ENCODE data around the gene MICU1.

DNA sequence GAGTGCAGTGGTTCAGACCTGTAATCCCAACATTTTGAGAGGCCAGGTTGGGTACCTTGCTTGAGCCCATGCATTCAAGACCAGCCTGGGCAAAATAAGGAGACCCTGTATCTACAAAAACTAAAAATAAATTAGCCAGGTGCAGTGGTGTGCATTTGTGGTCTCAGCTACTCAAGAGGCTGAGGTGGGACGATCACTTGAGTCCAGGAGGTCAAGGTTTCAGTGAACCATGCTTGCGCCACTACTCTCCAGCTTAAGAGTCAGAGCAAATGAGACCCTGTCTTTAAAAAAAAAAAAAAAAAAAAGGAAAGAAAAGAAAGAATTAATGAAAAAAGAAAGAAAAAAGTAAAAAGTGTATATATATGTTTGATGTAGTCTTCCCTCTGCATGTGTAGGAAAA, 24.7 kb downstream of the MICU1 start:
- TF ChIP-seq, protein P1, sequence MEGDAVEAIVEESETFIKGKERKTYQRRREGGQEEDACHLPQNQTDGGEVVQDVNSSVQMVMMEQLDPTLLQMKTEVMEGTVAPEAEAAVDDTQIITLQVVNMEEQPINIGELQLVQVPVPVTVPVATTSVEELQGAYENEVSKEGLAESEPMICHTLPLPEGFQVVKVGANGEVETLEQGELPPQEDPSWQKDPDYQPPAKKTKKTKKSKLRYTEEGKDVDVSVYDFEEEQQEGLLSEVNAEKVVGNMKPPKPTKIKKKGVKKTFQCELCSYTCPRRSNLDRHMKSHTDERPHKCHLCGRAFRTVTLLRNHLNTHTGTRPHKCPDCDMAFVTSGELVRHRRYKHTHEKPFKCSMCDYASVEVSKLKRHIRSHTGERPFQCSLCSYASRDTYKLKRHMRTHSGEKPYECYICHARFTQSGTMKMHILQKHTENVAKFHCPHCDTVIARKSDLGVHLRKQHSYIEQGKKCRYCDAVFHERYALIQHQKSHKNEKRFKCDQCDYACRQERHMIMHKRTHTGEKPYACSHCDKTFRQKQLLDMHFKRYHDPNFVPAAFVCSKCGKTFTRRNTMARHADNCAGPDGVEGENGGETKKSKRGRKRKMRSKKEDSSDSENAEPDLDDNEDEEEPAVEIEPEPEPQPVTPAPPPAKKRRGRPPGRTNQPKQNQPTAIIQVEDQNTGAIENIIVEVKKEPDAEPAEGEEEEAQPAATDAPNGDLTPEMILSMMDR (IDR thresholded peaks at IDR 0.05), result no peak
- TF ChIP-seq EP300 (IDR thresholded peaks at IDR 0.05), result no peak
- no peak for TF ChIP-seq POLR2A (IDR thresholded peaks at IDR 0.05)

Data from ovary (tissue), 3 donors.